HEK293 (cell line): ENCODE results near the gene CASTOR2.
"Not testable (repeated sequence)": the region's sequence is repeated elsewhere in the genome, so short reads cannot be mapped to it uniquely, and the experiment has no call there.

ENCODE experiments used
- ATF2 ChIP-seq: fragments of 450-650 bp; formaldehyde crosslinking; IDR thresholded peaks from 2 replicates; pipeline ENCODE4 v1.5.1; 2016; ENCODE audit warnings: missing biosample characterization, missing genetic modification characterization, low read depth
- CTCF ChIP-seq: fragments of 450-650 bp; formaldehyde crosslinking; IDR thresholded peaks from 2 replicates; pipeline ENCODE4 v1.5.1; 2016; ENCODE audit warnings: missing biosample characterization, missing genetic modification characterization
- GLI4 ChIP-seq: fragments of 450-650 bp; formaldehyde crosslinking; IDR thresholded peaks from 2 replicates; pipeline ENCODE4 v1.5.1; 2016; ENCODE audit warnings: missing biosample characterization, missing genetic modification characterization
- GLIS1 ChIP-seq: fragments of 450-650 bp; formaldehyde crosslinking; IDR thresholded peaks from 2 replicates; pipeline ENCODE4 v1.5.1; 2016; ENCODE audit warnings: missing biosample characterization, missing genetic modification characterization
- ZBTB17 ChIP-seq: fragments of 450-650 bp; formaldehyde crosslinking; IDR thresholded peaks from 2 replicates; pipeline ENCODE4 v1.5.1; 2016; ENCODE audit warnings: missing biosample characterization, missing genetic modification characterization
- ZBTB8A ChIP-seq: fragments of 450-650 bp; formaldehyde crosslinking; IDR thresholded peaks from 2 replicates; pipeline ENCODE4 v1.5.1; 2016; ENCODE audit warnings: missing biosample characterization, missing genetic modification characterization
- ZNF184 ChIP-seq: fragments of 450-650 bp; IDR thresholded peaks from 2 replicates; pipeline ENCODE4 v1.5.1; 2018; ENCODE audit warnings: missing biosample characterization, mild to moderate bottlenecking, missing genetic modification characterization
- ZNF221 ChIP-seq: fragments of 450-650 bp; formaldehyde crosslinking; IDR thresholded peaks from 2 replicates; pipeline ENCODE4 v1.5.1; 2017; ENCODE audit warnings: missing biosample characterization, missing genetic modification characterization, borderline replicate concordance
- ZNF311 ChIP-seq: fragments of 450-650 bp; formaldehyde crosslinking; IDR thresholded peaks from 2 replicates; pipeline ENCODE4 v1.5.1; 2017; ENCODE audit warnings: missing biosample characterization, missing genetic modification characterization, borderline replicate concordance
- ZNF404 ChIP-seq: fragments of 450-650 bp; formaldehyde crosslinking; IDR thresholded peaks from 2 replicates; pipeline ENCODE4 v1.5.1; 2017; ENCODE audit warnings: missing biosample characterization, missing genetic modification characterization
- ZNF544 ChIP-seq: fragments of 450-650 bp; formaldehyde crosslinking; IDR thresholded peaks from 2 replicates; pipeline ENCODE4 v1.5.0; 2017; ENCODE audit warnings: missing biosample characterization, missing genetic modification characterization
- TF ChIP-seq, protein P1 (sequence below): fragments of 450-650 bp; formaldehyde crosslinking; optimal IDR thresholded peaks from 2 replicates; pipeline ENCODE3; 2016; ENCODE audit warnings: missing biosample characterization, mild to moderate bottlenecking, missing genetic modification characterization

DNA sequence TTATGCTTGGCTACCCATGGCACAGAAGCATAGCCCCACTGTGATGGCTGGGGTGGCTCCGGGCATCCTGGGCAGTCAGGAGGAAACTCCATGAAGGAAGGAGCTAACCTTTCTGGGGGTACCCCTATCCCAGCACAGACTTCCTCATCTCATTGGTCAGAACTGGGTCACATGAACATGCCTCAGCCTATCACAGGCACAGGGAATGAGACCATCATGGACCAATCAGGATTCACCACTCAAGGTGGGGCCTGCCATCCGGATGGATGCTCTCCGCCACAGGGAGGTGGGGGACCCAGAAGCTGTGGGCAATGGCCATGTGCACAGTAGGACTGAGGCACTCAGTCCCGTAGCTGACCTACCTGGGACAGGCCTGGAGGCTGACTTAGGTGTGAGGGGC, 6.9 kb downstream of the CASTOR2 start:
- not testable (repeated sequence) for TF ChIP-seq ZBTB8A; CTCF (tag by site-specific recombination); ZNF404 (tag by site-specific recombination); ATF2; GLI4 (tag by site-specific recombination); ZNF544 (tag by site-specific recombination); ZNF221 (tag by site-specific recombination); ZBTB17; GLIS1 (tag by site-specific recombination); ZNF311 (tag by site-specific recombination); ZNF184 (tag by site-specific recombination)
- TF ChIP-seq, protein P1, sequence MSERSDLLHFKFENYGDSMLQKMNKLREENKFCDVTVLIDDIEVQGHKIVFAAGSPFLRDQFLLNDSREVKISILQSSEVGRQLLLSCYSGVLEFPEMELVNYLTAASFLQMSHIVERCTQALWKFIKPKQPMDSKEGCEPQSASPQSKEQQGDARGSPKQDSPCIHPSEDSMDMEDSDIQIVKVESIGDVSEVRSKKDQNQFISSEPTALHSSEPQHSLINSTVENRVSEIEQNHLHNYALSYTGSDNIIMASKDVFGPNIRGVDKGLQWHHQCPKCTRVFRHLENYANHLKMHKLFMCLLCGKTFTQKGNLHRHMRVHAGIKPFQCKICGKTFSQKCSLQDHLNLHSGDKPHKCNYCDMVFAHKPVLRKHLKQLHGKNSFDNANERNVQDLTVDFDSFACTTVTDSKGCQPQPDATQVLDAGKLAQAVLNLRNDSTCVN (tag by site-specific recombination), result not testable (repeated sequence)
